Ascending aorta (tissue), 2 donors: Measurements from ENCODE around the gene PLCD3. TPM values are rescaled to one million over a fixed set of nuclear protein-coding genes. Genes with fewer than 3 reads are reported as not detected.

Source experiments
- DNase-seq, 2 donors: peaks; one replicate each; pipeline ENCODE4 v3.0.0-alpha.2; 2019; ENCODE audit warnings: low spot score in 2 of 2
- H3K27ac ChIP-seq, 2 donors: fragments of 200-600 bp; sonication (generic); one replicate each; pipeline ENCODE4 v1.5.1; 2016 to 2017; ENCODE audit warnings: mild to moderate bottlenecking in 1 of 2
- H3K27me3 ChIP-seq: fragments of 200-600 bp; sonication (generic); one replicate; pipeline ENCODE4 v1.5.1; 2017
- H3K36me3 ChIP-seq, 2 donors: fragments of 200-600 bp; sonication (generic); one replicate each; pipeline ENCODE4 v1.5.1; 2016
- H3K4me1 ChIP-seq, 2 donors: fragments of 200-600 bp; sonication (generic); one replicate each; pipeline ENCODE4 v1.5.1; 2016 to 2017; ENCODE audit warnings: mild to moderate bottlenecking in 1 of 2
- H3K4me3 ChIP-seq, 2 donors: fragments of 200-600 bp; sonication (generic); one replicate each; pipeline ENCODE4 v1.5.1; 2016 to 2017; ENCODE audit warnings: mild to moderate bottlenecking in 1 of 2
- H3K9me3 ChIP-seq, 2 donors: fragments of 200-600 bp; sonication (generic); one replicate each; pipeline ENCODE4 v1.5.1; 2016
- intact Hi-C: fragments of 100-400 bp; cut with DNase I; formaldehyde crosslinking; loops from one replicate; pipeline ENCODE4 v1.15.1; 2023
- total RNA-seq: library from RNA; depleted of rRNA; stranded (reverse); fragments of >200 nt; gene quantifications from one replicate; pipeline ENCODE4 v1.1.0, GENCODE V29; 2016
- TF ChIP-seq, protein P1 (sequence below), 3 experiments: fragments of 200-600 bp in 2 of 3; fragments of 450-650 bp in 1 of 3; sonication (generic) in 2 of 3; IDR thresholded peaks; one replicate each; pipeline ENCODE4 v1.5.1; 2016 to 2019; ENCODE audit warnings: antibody characterized with exemption in 3 of 3, mild to moderate bottlenecking in 1 of 3, moderate library complexity in 1 of 3

Gene PLCD3
- total RNA-seq, 1 donor from 2014 or later = 65.5 TPM

DNA sequence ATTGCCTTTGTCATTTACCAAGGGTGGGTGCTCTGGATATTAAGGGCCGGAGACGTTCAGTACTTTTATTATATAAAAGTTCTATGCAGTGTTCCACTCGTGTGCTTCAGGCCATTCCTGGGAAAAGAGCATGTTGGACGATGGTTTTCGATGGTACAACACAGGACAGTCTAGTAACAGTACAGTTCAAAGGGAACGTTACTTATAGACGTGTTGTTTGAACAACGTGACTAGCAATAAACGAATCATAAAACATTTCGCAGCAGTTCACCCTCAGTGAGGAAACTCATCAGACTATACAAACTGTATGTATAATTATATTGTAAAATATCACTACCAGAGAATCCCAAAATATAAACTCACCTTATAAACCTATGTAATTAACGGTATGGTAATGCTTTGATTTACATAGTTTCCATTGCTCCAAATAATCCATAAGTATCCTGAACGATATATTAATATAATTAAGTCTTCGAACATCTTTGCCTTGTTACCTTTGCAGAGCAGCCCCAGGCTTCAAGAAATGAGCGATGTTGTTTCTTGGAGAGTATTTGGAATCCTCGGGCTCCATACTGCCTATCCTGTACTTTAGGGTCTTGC lies 70.6 kb downstream of the PLCD3 start:
- no peaks in the 10 kb centered on the region for H3K27me3 ChIP-seq
- intact Hi-C loops = loop anchor here (1.0 to 2.0 kb wide), 3 partner anchors 10 to 71 kb away; partner anchors contain the start of genes DCAKD and PLCD3
- H3K27ac ChIP-seq = peak overlapping the region; percentile 90 to 94
- TF ChIP-seq, protein P1, sequence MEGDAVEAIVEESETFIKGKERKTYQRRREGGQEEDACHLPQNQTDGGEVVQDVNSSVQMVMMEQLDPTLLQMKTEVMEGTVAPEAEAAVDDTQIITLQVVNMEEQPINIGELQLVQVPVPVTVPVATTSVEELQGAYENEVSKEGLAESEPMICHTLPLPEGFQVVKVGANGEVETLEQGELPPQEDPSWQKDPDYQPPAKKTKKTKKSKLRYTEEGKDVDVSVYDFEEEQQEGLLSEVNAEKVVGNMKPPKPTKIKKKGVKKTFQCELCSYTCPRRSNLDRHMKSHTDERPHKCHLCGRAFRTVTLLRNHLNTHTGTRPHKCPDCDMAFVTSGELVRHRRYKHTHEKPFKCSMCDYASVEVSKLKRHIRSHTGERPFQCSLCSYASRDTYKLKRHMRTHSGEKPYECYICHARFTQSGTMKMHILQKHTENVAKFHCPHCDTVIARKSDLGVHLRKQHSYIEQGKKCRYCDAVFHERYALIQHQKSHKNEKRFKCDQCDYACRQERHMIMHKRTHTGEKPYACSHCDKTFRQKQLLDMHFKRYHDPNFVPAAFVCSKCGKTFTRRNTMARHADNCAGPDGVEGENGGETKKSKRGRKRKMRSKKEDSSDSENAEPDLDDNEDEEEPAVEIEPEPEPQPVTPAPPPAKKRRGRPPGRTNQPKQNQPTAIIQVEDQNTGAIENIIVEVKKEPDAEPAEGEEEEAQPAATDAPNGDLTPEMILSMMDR (IDR thresholded peaks at IDR 0.05) = no peak
- no peak for DNase-seq
- H3K4me3 ChIP-seq = peak overlapping the region; percentile 82 to 84
- no peaks in the 10 kb centered on the region for H3K36me3 ChIP-seq
- H3K4me1 ChIP-seq = peaks cover 11 to 41% of the 10 kb centered on the region in 2 donors
- H3K9me3 ChIP-seq = no peaks in the 10 kb centered on the region

GRCh38 chr17:45060797-45061605 lies 71.3 kb downstream of the PLCD3 start, which contains the start of gene NMT1:
TSS of gene NMT1 (plus strand) at chr17:45061317. CDS start at chr17:45061330, 13 bp downstream.
- H3K4me1 ChIP-seq = peaks cover 11 to 41% of the 10 kb centered on the region in 2 donors
- DNase-seq = peak; percentile 97 to 100
- H3K27me3 ChIP-seq = no peaks in the 10 kb centered on the region
- peak within 1 kb of the TSS; percentile 82 to 84 for H3K4me3 ChIP-seq
- TF ChIP-seq, protein P1 (IDR thresholded peaks at IDR 0.05) = no peak
- no peaks in the 10 kb centered on the region for H3K36me3 ChIP-seq
- intact Hi-C loops = loop anchor here (1.0 to 2.0 kb wide), 3 partner anchors 10 to 72 kb away; partner anchors contain the start of genes DCAKD and PLCD3
- peak within 1 kb of the TSS; percentile 90 to 94 for H3K27ac ChIP-seq
- no peaks in the 10 kb centered on the region for H3K9me3 ChIP-seq

- H3K4me3 ChIP-seq = peak overlapping the region; percentile 82 to 84
- no peaks in the 10 kb centered on the region for H3K36me3 ChIP-seq
- peaks cover 11 to 41% of the 10 kb centered on the region in 2 donors for H3K4me1 ChIP-seq
- TF ChIP-seq, protein P1 (IDR thresholded peaks at IDR 0.05) = no peak
- no peaks in the 10 kb centered on the region for H3K9me3 ChIP-seq
- peak overlapping the region; percentile 90 to 94 for H3K27ac ChIP-seq
- no peak for DNase-seq
- no peaks in the 10 kb centered on the region for H3K27me3 ChIP-seq
- intact Hi-C loops = loop anchor here (2.0 kb wide), 1 partner anchor 72 kb away; the partner anchor contains the start of gene PLCD3
These were observed 71.9 kb downstream of the PLCD3 start for GRCh38 chr17:45060382-45060796.

Other genes with a start within 250 kb of the PLCD3 start
- 126 TPM for gene EFTUD2, start 233.1 kb downstream of the PLCD3 start, total RNA-seq
- 1.7 TPM for gene GFAP, start 217.0 kb downstream of the PLCD3 start, total RNA-seq
- gene KIF18B, start 184.7 kb downstream of the PLCD3 start, total RNA-seq = not detected
- gene C1QL1, start 164.2 kb downstream of the PLCD3 start, total RNA-seq = not detected
- 5.0 TPM for gene DCAKD, start 80.9 kb downstream of the PLCD3 start, total RNA-seq
- gene NMT1, start 71.2 kb downstream of the PLCD3 start, total RNA-seq = 89.7 TPM
- 14.7 TPM for gene ACBD4, start 3.2 kb upstream of the PLCD3 start, total RNA-seq
- gene HEXIM1, start 16.0 kb upstream of the PLCD3 start, total RNA-seq = 23.7 TPM
- gene HEXIM2, start 29.4 kb upstream of the PLCD3 start, total RNA-seq = 1.4 TPM
- gene FMNL1, start 89.4 kb upstream of the PLCD3 start, total RNA-seq = 10.7 TPM
- not detected for gene SPATA32, start 129.6 kb upstream of the PLCD3 start, total RNA-seq
- 7.7 TPM for gene MAP3K14, start 184.5 kb upstream of the PLCD3 start, total RNA-seq